Activated CD4-positive, CD25-positive, alpha-beta regulatory T cell treated with anti-CD3 and anti-CD28 coated beads, Interleukin-2, amount 50 U/mL, for 72 hours (primary cell): ENCODE results near the gene NLRP13.

Experiments used
- DNase-seq: peaks from one replicate; pipeline ENCODE4 v3.0.0; 2021

The NLRP13 gene

DNA sequence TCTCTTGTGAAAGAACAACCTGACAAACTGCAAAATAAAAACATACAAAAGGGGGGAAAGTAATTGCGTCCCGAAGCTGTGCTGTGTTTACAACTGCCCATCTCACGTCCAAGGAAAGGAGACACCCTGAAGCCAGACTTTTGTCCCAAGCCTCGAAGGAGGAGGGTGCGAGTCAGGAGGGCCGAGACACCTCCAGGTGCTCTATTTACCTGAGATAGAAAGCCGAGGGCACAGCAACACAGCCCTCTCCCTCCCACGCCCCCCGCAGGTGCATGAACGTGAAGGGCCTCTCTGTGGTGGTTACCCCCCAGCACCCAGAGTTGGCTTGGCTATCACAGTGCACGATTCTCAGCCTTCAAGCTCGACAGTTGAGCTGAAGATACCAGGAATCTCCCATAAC, 33.2 kb downstream of the NLRP13 start:
- no peak for DNase-seq

DNA sequence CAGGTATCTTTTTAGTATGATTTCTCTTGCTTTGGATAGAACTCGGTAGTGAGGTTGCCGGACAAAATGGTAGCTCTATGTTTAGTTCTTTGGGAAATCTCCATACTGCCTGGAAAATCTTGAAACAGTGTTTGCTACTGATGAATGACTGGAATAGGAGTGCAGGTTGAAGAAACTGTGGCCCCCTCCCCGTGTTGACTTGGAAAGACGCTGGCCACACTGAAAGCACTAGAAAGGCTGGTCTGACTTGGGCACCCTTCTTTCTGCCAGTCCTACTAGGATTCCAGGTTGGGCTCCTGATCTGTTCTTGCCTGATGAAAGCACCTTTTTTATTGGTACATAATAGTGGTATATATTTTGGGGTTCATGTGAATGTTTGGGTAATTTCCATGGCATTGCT, 49.5 kb downstream of the NLRP13 start:
- DNase-seq: no peak

DNA sequence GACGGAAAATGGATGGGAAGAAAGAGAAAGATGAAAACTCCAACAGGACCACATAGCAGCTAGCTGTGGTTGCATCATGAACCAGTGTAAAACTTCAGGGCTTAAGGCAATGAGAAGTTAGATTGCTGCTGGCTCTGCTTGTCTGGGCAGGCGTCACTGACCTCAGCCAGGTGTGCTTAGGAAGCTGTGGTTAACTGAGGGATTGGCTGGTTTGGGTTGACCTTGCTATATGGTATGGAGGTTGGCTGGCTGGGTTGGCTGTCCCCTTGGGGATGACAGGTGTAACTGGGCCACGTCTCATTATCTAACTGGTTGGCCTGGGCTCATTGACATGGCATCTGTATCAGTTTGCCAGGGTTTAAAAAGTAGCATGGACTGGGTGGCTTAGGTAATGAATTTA, 54.9 kb downstream of the NLRP13 start:
- no peak for DNase-seq

DNA sequence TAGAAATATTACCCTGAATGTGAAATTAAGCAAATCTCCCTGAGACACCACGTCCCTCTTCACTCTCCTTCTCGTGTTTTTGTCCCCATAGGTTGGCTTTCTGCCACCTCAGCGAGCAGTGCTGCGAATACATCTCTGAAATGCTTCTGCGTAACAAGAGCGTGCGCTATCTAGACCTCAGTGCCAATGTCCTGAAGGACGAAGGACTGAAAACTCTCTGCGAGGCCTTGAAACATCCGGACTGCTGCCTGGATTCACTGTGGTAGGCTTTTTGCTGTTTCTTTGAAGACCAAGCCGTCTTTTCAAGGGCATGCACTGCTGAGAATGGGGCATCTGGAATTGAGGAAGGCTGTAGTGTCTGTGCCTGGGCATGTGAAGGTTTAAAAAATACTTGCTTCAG, 61.4 kb downstream of the NLRP13 start:
- no peak for DNase-seq

DNA sequence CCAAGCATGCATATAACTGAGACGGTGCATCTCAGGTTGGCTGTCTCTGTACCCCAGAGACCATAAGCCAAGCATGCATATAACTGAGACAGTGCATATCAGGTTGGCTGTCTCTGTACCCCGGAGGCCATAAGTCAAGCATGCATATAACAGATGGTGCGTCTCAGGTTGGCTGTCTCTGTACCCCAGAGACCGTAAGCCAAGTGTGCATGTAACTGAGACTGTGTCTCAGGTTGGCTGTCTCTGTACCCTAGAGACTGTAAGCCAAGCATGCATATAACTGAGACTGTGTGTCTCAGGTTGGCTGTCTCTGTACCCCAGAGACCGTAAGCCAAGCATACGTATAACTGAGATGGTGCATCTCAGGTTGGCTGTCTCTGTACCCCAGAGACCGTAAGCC, 65.0 kb downstream of the NLRP13 start:
- DNase-seq: no peak

DNA sequence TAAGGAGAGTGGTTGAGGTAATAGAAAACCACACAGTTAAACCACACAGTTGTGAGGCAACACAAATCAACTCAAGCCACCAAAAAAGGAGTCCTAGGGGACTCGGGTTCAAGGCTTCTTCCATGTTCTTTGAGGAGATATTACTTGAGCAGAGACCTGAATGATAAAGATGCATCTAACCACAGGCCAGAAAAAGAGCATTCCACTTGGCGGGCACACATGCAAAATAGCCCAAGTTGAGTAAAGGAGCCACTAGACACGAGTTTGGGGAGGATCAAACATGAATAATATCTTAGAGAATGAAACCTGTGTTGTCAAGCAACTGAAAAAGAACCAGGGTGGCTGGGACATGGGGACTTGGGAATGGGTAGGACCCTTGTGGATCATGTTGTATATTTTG, 65.6 kb downstream of the NLRP13 start:
- no peak for DNase-seq

DNA sequence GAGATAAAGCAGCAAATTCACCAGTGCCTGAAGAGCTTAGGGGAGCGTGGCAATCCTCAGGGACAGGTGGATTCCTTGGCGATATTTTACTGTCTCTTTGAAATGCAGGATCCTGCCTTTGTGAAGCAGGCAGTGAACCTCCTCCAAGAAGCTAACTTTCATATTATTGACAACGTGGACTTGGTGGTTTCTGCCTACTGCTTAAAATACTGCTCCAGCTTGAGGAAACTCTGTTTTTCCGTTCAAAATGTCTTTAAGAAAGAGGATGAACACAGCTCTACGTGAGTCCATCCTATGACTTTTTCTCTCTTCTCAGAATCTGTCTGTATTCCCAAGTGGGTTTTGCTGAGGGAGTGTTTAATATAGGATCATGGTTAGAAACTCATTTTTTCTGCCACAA, 73.2 kb downstream of the NLRP13 start:
- DNase-seq: no peak

DNA sequence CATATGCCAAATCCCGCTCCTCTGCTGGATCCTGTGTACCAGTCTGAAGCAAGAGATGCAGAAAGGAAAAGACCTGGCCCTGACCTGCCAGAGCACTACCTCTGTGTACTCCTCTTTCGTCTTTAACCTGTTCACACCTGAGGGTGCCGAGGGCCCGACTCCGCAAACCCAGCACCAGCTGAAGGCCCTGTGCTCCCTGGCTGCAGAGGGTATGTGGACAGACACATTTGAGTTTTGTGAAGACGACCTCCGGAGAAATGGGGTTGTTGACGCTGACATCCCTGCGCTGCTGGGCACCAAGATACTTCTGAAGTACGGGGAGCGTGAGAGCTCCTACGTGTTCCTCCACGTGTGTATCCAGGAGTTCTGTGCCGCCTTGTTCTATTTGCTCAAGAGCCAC, 73.7 kb downstream of the NLRP13 start:
- DNase-seq: no peak

DNA sequence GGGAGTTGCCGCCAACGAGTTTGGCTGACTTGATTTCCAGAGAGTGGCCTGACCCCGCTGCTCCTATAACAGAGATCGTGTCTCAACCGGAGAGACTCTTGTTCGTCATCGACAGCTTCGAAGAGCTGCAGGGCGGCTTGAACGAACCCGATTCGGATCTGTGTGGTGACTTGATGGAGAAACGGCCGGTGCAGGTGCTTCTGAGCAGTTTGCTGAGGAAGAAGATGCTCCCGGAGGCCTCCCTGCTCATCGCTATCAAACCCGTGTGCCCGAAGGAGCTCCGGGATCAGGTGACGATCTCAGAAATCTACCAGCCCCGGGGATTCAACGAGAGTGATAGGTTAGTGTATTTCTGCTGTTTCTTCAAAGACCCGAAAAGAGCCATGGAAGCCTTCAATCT, 74.2 kb downstream of the NLRP13 start:
- no peak for DNase-seq

DNA sequence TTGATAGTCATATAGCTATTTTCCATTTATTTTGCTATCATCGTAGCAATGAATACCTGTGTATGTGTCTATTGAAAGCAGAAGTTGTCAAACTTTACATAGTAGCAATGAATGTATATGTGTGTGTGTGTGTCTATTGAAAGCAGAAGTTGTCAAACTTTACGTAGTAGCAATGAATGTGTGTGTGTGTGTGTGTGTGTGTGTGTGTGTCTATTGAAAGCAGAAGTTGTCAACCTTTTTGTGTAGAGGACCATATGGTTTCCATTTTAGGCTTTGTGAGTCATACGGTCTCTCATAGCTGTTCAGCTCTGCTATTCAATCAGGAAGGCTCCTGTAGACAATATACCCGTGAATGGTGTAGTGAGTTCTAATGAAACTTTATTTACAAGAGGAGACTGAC, 75.0 kb downstream of the NLRP13 start:
- no peak for DNase-seq

DNA sequence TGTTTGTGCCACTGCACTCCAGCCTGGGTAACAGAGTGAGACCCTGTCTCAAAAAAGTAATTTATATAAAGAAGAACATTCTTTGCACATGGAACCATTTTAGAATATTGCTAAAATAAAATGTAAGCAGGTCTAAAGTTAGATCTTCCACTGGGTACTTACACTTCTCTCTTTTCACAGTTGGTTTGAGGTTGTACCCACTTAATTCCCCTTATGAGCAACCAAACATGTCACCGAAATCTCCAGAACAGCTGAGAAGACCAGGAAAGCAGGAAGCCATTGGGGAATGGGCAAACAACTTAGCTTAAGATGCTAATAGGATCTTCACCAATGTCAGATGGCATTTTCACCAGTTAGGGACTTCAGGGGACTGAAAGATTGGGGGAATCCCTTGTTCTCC, 77.0 kb downstream of the NLRP13 start:
- DNase-seq: no peak
